SU-DHL-6 (cell line): ENCODE measurements around the gene MBD5.

Experiments
- H2AFZ ChIP-seq: fragments of 200-600 bp; sonication (generic); 2 replicates; pipeline ENCODE4 v1.6.1; 2014; ENCODE audit warnings: low read depth, mild to moderate bottlenecking, moderate library complexity, mixed read lengths, antibody characterized with exemption, low read length; ENCODE audit not compliant: severe bottlenecking
- H3F3A ChIP-seq: fragments of 200-600 bp; shearing (Covaris generic); 2 replicates; pipeline ENCODE4 v1.6.0; 2016; ENCODE audit warnings: antibody characterized with exemption, mild to moderate bottlenecking; ENCODE audit not compliant: insufficient read depth
- H3K27ac ChIP-seq: fragments of 200-600 bp; sonication (generic); 2 replicates; pipeline ENCODE4 v1.5.1; 2016; ENCODE audit warnings: low read depth, mild to moderate bottlenecking, low read length, moderate library complexity, mixed read lengths
- H3K27me3 ChIP-seq: fragments of 200-600 bp; sonication (generic), shearing (Covaris generic); 2 replicates; pipeline ENCODE4 v1.6.0; 2014; ENCODE audit warnings: mild to moderate bottlenecking, low read length
- H3K36me3 ChIP-seq: fragments of 200-600 bp; sonication (generic); 2 replicates; pipeline ENCODE4 v1.6.1; 2014; ENCODE audit warnings: mild to moderate bottlenecking, low read length, mixed read lengths
- H3K4me2 ChIP-seq: fragments of 300-600, 200-600 bp; shearing (Covaris generic), sonication (generic); 2 replicates; pipeline ENCODE4 v1.6.0; 2014; ENCODE audit warnings: low read length, low read depth, mild to moderate bottlenecking; ENCODE audit not compliant: poor library complexity, severe bottlenecking
- H3K4me3 ChIP-seq: fragments of 200-600 bp; sonication (generic); 2 replicates; pipeline ENCODE4 v1.5.1; 2014; ENCODE audit warnings: antibody characterized with exemption, low read length, mild to moderate bottlenecking, mixed read lengths; ENCODE audit not compliant: insufficient read depth, poor library complexity, severe bottlenecking
- H3K79me2 ChIP-seq: fragments of 200-600 bp; sonication (generic); 2 replicates; pipeline ENCODE4 v1.6.1; 2014; ENCODE audit warnings: mild to moderate bottlenecking, low read length, moderate library complexity; ENCODE audit not compliant: insufficient read depth
- H3K9ac ChIP-seq: fragments of 200-600 bp; sonication (generic); 2 replicates; pipeline ENCODE4 v1.7.0; 2014; ENCODE audit warnings: mild to moderate bottlenecking, low read length
- H3K9me2 ChIP-seq: fragments of 200-600 bp; sonication (generic); replicated peaks from 2 replicates; pipeline ENCODE4 v1.6.1; 2014; ENCODE audit warnings: low read length; ENCODE audit not compliant: insufficient read depth
- H3K9me3 ChIP-seq: fragments of 200-600 bp; sonication (generic); 2 replicates; pipeline ENCODE4 v1.6.1; 2014; ENCODE audit warnings: low read length, mixed read lengths; ENCODE audit not compliant: insufficient read depth
- H4K20me1 ChIP-seq: fragments of 200-600 bp; sonication (generic); 2 replicates; pipeline ENCODE4 v1.6.1; 2014; ENCODE audit warnings: low read depth, mild to moderate bottlenecking, antibody characterized with exemption, low read length, moderate library complexity, mixed read lengths
- EZH2phosphoT487 ChIP-seq: fragments of 200-600 bp; sonication (generic), shearing (Covaris generic); conservative IDR thresholded peaks from 2 replicates; pipeline ENCODE4 v1.6.1; 2018; ENCODE audit warnings: mild to moderate bottlenecking, antibody characterized with exemption, low read length, moderate library complexity, mixed read lengths
- TF ChIP-seq, protein P1 (sequence below): fragments of 200-600 bp; sonication (generic); IDR thresholded peaks from one replicate; pipeline ENCODE4 v1.5.1; 2017; ENCODE audit warnings: antibody characterized with exemption, mild to moderate bottlenecking, low read length, moderate library complexity; ENCODE audit not compliant: insufficient read depth, poor library complexity, severe bottlenecking

MBD5 gene

GRCh38 chr2:148360662-148361061 is 339.8 kb downstream of the MBD5 start:
- H2AFZ ChIP-seq = no peak overlapping the region

DNA sequence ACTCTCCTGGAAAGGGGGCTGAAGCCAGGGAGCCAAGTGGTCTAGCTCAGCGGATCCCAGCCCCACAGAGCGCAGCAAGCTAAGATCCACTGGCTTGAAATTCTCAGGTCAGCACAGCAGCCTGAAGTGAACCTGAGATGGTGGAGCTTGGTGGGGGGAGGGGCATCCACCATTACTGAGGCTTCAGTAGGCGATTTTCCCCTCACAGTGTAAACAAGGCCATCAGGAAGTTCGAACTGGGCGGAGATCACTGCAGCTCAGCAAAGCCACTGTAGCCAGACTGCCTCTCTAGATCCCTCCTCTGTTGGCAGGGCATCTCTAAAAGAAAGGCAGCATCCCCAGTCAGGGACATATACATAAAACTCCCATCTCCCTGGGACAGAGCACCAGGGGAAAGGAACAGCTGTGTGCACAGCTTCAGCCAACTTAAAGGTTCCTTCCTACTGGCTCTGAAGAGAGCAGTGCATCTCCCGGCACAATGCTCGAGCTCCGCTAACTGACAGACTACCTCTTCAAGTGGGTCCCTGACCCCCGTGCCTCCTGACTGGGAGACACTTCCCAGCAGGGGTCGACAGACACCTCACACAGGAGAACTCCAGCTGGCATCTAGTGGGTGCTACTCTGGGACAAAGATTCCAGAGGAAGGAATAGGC is 341.4 kb downstream of the MBD5 start:
- H3K36me3 ChIP-seq = no peaks in the 10 kb centered on the region
- no peak overlapping the region for H2AFZ ChIP-seq
- H4K20me1 ChIP-seq = no peaks in the 10 kb centered on the region

More at GRCh38 chr2:148360662-148361061, 339.8 kb downstream of the MBD5 start:
- H3K9ac ChIP-seq = no peak overlapping the region
- H4K20me1 ChIP-seq = no peaks in the 10 kb centered on the region
- H3K36me3 ChIP-seq = no peaks in the 10 kb centered on the region
- no peaks in the 10 kb centered on the region for H3K9me3 ChIP-seq
- no peak overlapping the region for H3K27ac ChIP-seq
- no peaks in the 10 kb centered on the region for H3F3A ChIP-seq
- H3K4me3 ChIP-seq = no peak overlapping the region
- H3K27me3 ChIP-seq = no peaks in the 10 kb centered on the region
- no peaks in the 10 kb centered on the region for H3K9me2 ChIP-seq
- TF ChIP-seq EZH2phosphoT487 = no peak
- no peak overlapping the region for H3K4me2 ChIP-seq
- H3K79me2 ChIP-seq = no peaks in the 10 kb centered on the region

DNA sequence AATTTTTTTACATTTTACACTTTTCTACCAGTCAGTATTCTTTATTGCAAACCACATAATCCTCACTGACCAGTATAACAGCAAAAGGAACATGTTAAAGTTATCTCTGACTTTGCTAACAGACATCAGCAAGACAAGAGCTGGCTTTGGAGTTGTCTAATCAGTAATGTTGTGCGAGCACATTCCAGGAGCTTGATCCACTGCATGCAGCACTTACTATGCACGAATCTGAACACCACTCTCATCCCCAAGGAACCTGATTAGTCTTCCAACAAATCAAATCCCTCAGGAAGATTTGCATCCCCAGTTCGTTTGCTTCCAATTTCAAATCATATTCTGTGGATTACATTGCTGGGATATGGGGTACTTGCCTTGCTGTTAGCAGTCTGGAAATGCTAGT is 354.3 kb downstream of the MBD5 start:
- H3K4me3 ChIP-seq = no peak overlapping the region
- no peaks in the 10 kb centered on the region for H4K20me1 ChIP-seq
- H2AFZ ChIP-seq = no peak overlapping the region
- no peak overlapping the region for H3K9ac ChIP-seq
- no peaks in the 10 kb centered on the region for H3K9me2 ChIP-seq
- H3K27ac ChIP-seq = no peak overlapping the region
- no peaks in the 10 kb centered on the region for H3K9me3 ChIP-seq
- H3F3A ChIP-seq = no peaks in the 10 kb centered on the region
- H3K79me2 ChIP-seq = no peaks in the 10 kb centered on the region
- TF ChIP-seq, protein P1, sequence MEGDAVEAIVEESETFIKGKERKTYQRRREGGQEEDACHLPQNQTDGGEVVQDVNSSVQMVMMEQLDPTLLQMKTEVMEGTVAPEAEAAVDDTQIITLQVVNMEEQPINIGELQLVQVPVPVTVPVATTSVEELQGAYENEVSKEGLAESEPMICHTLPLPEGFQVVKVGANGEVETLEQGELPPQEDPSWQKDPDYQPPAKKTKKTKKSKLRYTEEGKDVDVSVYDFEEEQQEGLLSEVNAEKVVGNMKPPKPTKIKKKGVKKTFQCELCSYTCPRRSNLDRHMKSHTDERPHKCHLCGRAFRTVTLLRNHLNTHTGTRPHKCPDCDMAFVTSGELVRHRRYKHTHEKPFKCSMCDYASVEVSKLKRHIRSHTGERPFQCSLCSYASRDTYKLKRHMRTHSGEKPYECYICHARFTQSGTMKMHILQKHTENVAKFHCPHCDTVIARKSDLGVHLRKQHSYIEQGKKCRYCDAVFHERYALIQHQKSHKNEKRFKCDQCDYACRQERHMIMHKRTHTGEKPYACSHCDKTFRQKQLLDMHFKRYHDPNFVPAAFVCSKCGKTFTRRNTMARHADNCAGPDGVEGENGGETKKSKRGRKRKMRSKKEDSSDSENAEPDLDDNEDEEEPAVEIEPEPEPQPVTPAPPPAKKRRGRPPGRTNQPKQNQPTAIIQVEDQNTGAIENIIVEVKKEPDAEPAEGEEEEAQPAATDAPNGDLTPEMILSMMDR = no peak
- TF ChIP-seq EZH2phosphoT487 = no peak
- H3K36me3 ChIP-seq = no peaks in the 10 kb centered on the region
- H3K4me2 ChIP-seq = no peak overlapping the region
- H3K27me3 ChIP-seq = no peaks in the 10 kb centered on the region

More for the DNA sequence above, 341.4 kb downstream of the MBD5 start:
- H3K27ac ChIP-seq = no peak overlapping the region
- no peaks in the 10 kb centered on the region for H3K27me3 ChIP-seq
- H3K9me3 ChIP-seq = no peaks in the 10 kb centered on the region
- TF ChIP-seq, protein P1 = no peak
- no peak for TF ChIP-seq EZH2phosphoT487
- H3K4me2 ChIP-seq = no peak overlapping the region
- H3K9ac ChIP-seq = no peak overlapping the region
- H3K4me3 ChIP-seq = no peak overlapping the region
- no peaks in the 10 kb centered on the region for H3K9me2 ChIP-seq
- H3F3A ChIP-seq = no peaks in the 10 kb centered on the region
- H3K79me2 ChIP-seq = no peaks in the 10 kb centered on the region

DNA sequence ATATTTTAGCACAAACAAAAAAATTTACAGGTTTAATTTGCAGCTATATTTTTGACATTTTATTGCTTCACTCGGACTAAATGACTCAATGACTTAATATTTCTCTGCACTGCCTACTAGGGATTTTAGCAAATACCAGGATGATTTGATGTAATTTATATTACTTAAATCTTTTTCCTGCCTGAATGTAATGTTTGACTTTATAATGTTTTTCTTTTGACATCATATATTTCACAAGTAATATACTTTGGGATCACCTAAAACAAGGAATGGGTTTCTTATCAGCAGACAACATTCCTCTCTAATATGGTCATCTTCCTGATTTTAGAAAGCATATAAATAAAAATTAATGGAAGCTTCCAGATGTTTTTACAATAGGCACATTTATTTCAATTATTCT is 370.4 kb downstream of the MBD5 start:
- H3K36me3 ChIP-seq = no peaks in the 10 kb centered on the region
- TF ChIP-seq, protein P1 = no peak
- no peak for TF ChIP-seq EZH2phosphoT487
- no peak overlapping the region for H3K27ac ChIP-seq
- H3K9ac ChIP-seq = no peak overlapping the region
- no peaks in the 10 kb centered on the region for H3K9me3 ChIP-seq
- no peaks in the 10 kb centered on the region for H3F3A ChIP-seq
- H3K9me2 ChIP-seq = no peaks in the 10 kb centered on the region
- H4K20me1 ChIP-seq = no peaks in the 10 kb centered on the region
- H3K79me2 ChIP-seq = no peaks in the 10 kb centered on the region
- no peak overlapping the region for H3K4me3 ChIP-seq
- no peak overlapping the region for H3K4me2 ChIP-seq
- H2AFZ ChIP-seq = no peak overlapping the region
- no peaks in the 10 kb centered on the region for H3K27me3 ChIP-seq
